BLaER1 (cell line): ENCODE data around the gene TBX6.
"Not testable (repeated sequence)": the region's sequence is repeated elsewhere in the genome, so short reads cannot be mapped to it uniquely, and the experiment has no call there.

Experiments
- H3K27ac ChIP-seq: shearing (Covaris generic); formaldehyde crosslinking; 2 replicates; pipeline ENCODE4 v1.8.1; 2022
- H3K27me3 ChIP-seq: shearing (Covaris generic); formaldehyde crosslinking; 2 replicates; pipeline ENCODE4 v1.8.1; 2022
- H3K36me3 ChIP-seq: shearing (Covaris generic); formaldehyde crosslinking; 2 replicates; pipeline ENCODE4 v1.8.1; 2022
- H3K4me1 ChIP-seq: shearing (Covaris generic); formaldehyde crosslinking; 2 replicates; pipeline ENCODE4 v1.8.1; 2022
- H3K4me2 ChIP-seq: shearing (Covaris generic); formaldehyde crosslinking; 2 replicates; pipeline ENCODE4 v1.8.1; 2022
- H3K4me3 ChIP-seq: shearing (Covaris generic); formaldehyde crosslinking; 2 replicates; pipeline ENCODE4 v1.8.1; 2022
- H3K9ac ChIP-seq: shearing (Covaris generic); formaldehyde crosslinking; 2 replicates; pipeline ENCODE4 v1.8.1; 2022
- H3K9me3 ChIP-seq: shearing (Covaris generic); formaldehyde crosslinking; 2 replicates; pipeline ENCODE4 v1.8.1; 2022
- H4K20me1 ChIP-seq: shearing (Covaris generic); formaldehyde crosslinking; 2 replicates; pipeline ENCODE4 v1.8.1; 2022
- Cebpa-rat ChIP-seq: shearing (Covaris generic); IDR thresholded peaks from 2 replicates; pipeline ENCODE4 v1.8.1; 2022

The TBX6 gene

GRCh38 chr16:30054959-30055553, 36.7 kb downstream of the TBX6 start:
- no peaks in the 10 kb centered on the region for H4K20me1 ChIP-seq

GRCh38 chr16:30054451-30054850, 37.3 kb downstream of the TBX6 start:
- H3K9me3 ChIP-seq: no peaks in the 10 kb centered on the region
- peaks cover 34% of the 10 kb centered on the region for H3K4me1 ChIP-seq
- no peaks in the 10 kb centered on the region for H3K27me3 ChIP-seq
- H3K9ac ChIP-seq: no peak overlapping the region
- TF ChIP-seq Cebpa-rat: no peak
- no peak overlapping the region for H3K27ac ChIP-seq
- peak overlapping the region; percentile 11 for H3K4me2 ChIP-seq
- no peaks in the 10 kb centered on the region for H4K20me1 ChIP-seq
- no peak overlapping the region for H3K4me3 ChIP-seq
- no peaks in the 10 kb centered on the region; the same call in 1 of the 2 replicates for H3K36me3 ChIP-seq

More at GRCh38 chr16:30054959-30055553, 36.7 kb downstream of the TBX6 start:
- no peak overlapping the region for H3K27ac ChIP-seq
- TF ChIP-seq Cebpa-rat: no peak
- H3K4me3 ChIP-seq: no peak overlapping the region
- no peak overlapping the region for H3K9ac ChIP-seq
- H3K9me3 ChIP-seq: no peaks in the 10 kb centered on the region
- peaks cover 35% of the 10 kb centered on the region for H3K4me1 ChIP-seq
- H3K27me3 ChIP-seq: no peaks in the 10 kb centered on the region
- H3K36me3 ChIP-seq: peaks cover 5% of the 10 kb centered on the region; the same call in 1 of the 2 replicates
- H3K4me2 ChIP-seq: peak overlapping the region; percentile 11

GRCh38 chr16:30053376-30054015, 38.2 kb downstream of the TBX6 start:
- H3K4me2 ChIP-seq: peak overlapping the region; percentile 99
- no peaks in the 10 kb centered on the region for H3K27me3 ChIP-seq
- H3K9ac ChIP-seq: peak overlapping the region; percentile 82
- peak overlapping the region; percentile 89 for H3K4me3 ChIP-seq
- H3K27ac ChIP-seq: peak overlapping the region; percentile 80; the same call in 1 of the 2 replicates
- H3K9me3 ChIP-seq: no peaks in the 10 kb centered on the region
- no peaks in the 10 kb centered on the region; the same call in 1 of the 2 replicates for H3K36me3 ChIP-seq
- H4K20me1 ChIP-seq: no peaks in the 10 kb centered on the region
- peaks cover 34% of the 10 kb centered on the region for H3K4me1 ChIP-seq
- no peak for TF ChIP-seq Cebpa-rat

- TF ChIP-seq Cebpa-rat: no peak
- Histone ChIP-seq H4K20me1 (no peaks in the 10 kb centered on the region), H3K27ac (peak overlapping the region; percentile 80)
Observed at GRCh38 chr16:30052671-30053372, 38.9 kb downstream of the TBX6 start.

GRCh38 chr16:30051518-30051917, 40.2 kb downstream of the TBX6 start:
- Histone ChIP-seq H3K9me3 (no peaks in the 10 kb centered on the region), H3K27ac (peak overlapping the region; percentile 80; the same call in 1 of the 2 replicates), H3K4me3 (0 out of 2 replicates have a peak overlapping the region, but pooled peaks have one; percentile 89), H3K27me3 (no peaks in the 10 kb centered on the region), H3K4me2 (peak overlapping the region; percentile 99), H3K9ac (peak overlapping the region; percentile 82; the same call in 1 of the 2 replicates), H3K4me1 (peaks cover 40% of the 10 kb centered on the region), H3K36me3 (no peaks in the 10 kb centered on the region; the same call in 1 of the 2 replicates), H4K20me1 (no peaks in the 10 kb centered on the region)
- TF ChIP-seq Cebpa-rat: no peak

More at GRCh38 chr16:30052671-30053372, 38.9 kb downstream of the TBX6 start:
- Histone ChIP-seq H3K4me1 (peaks cover 34% of the 10 kb centered on the region), H3K4me3 (peak overlapping the region; percentile 89), H3K27me3 (no peaks in the 10 kb centered on the region), H3K36me3 (no peaks in the 10 kb centered on the region; the same call in 1 of the 2 replicates), H3K9ac (peak overlapping the region; percentile 82), H3K9me3 (no peaks in the 10 kb centered on the region), H3K4me2 (peak overlapping the region; percentile 99)

- no peak overlapping the region for H3K27ac ChIP-seq
- no peaks in the 10 kb centered on the region for H3K27me3 ChIP-seq
- no peak overlapping the region for H3K4me3 ChIP-seq
- no peak overlapping the region for H3K9ac ChIP-seq
- H3K36me3 ChIP-seq: no peaks in the 10 kb centered on the region
- no peak overlapping the region for H3K4me2 ChIP-seq
- TF ChIP-seq Cebpa-rat: no peak
- no peaks in the 10 kb centered on the region for H3K9me3 ChIP-seq
- H3K4me1 ChIP-seq: peaks cover 35% of the 10 kb centered on the region
- no peaks in the 10 kb centered on the region for H4K20me1 ChIP-seq
Observed at GRCh38 chr16:30049871-30050270, 41.9 kb downstream of the TBX6 start.

GRCh38 chr16:30046588-30046987, 45.1 kb downstream of the TBX6 start:
- no peaks in the 10 kb centered on the region for H3K27me3 ChIP-seq
- no peaks in the 10 kb centered on the region for H4K20me1 ChIP-seq
- no peaks in the 10 kb centered on the region for H3K36me3 ChIP-seq
- H3K4me1 ChIP-seq: peaks cover 8% of the 10 kb centered on the region
- H3K4me2 ChIP-seq: no peak overlapping the region
- H3K27ac ChIP-seq: no peak overlapping the region
- no peak overlapping the region for H3K4me3 ChIP-seq
- no peak for TF ChIP-seq Cebpa-rat
- no peak overlapping the region for H3K9ac ChIP-seq
- H3K9me3 ChIP-seq: no peaks in the 10 kb centered on the region

- H4K20me1 ChIP-seq: no peaks in the 10 kb centered on the region
- H3K27me3 ChIP-seq: no peaks in the 10 kb centered on the region
- no peak overlapping the region for H3K4me2 ChIP-seq
- no peaks in the 10 kb centered on the region for H3K9me3 ChIP-seq
- peaks cover 6% of the 10 kb centered on the region; the same call in 1 of the 2 replicates for H3K4me1 ChIP-seq
- H3K4me3 ChIP-seq: no peak overlapping the region
- H3K36me3 ChIP-seq: no peaks in the 10 kb centered on the region
- TF ChIP-seq Cebpa-rat: no peak
- H3K27ac ChIP-seq: no peak overlapping the region
- no peak overlapping the region for H3K9ac ChIP-seq
Observed at GRCh38 chr16:30046178-30046577, 45.5 kb downstream of the TBX6 start.

GRCh38 chr16:30041841-30042240, 49.9 kb downstream of the TBX6 start:
- H4K20me1 ChIP-seq: no peaks in the 10 kb centered on the region
- no peak overlapping the region for H3K4me3 ChIP-seq
- TF ChIP-seq Cebpa-rat: no peak
- no peak overlapping the region for H3K27ac ChIP-seq
- no peaks in the 10 kb centered on the region for H3K4me1 ChIP-seq
- no peaks in the 10 kb centered on the region for H3K36me3 ChIP-seq
- no peaks in the 10 kb centered on the region for H3K9me3 ChIP-seq
- H3K27me3 ChIP-seq: no peaks in the 10 kb centered on the region
- H3K9ac ChIP-seq: no peak overlapping the region
- no peak overlapping the region for H3K4me2 ChIP-seq

GRCh38 chr16:30040690-30041089, 51.0 kb downstream of the TBX6 start:
- not testable (repeated sequence) for H4K20me1 ChIP-seq, H3K4me3 ChIP-seq, H3K36me3 ChIP-seq, H3K27ac ChIP-seq, H3K4me1 ChIP-seq, H3K9me3 ChIP-seq, H3K9ac ChIP-seq, H3K4me2 ChIP-seq, H3K27me3 ChIP-seq
